GM19193 (cell line): ENCODE measurements around the gene TBXAS1.

Source experiments
- POLR2A ChIP-seq: IDR thresholded peaks from 4 replicates; pipeline ENCODE4 v1.6.1; 2011; ENCODE audit not compliant: insufficient read depth, insufficient read length; ENCODE audit errors: extremely low read depth

Gene TBXAS1

GRCh38 chr7:140026935-140027334 lies 197.9 kb downstream of the TBXAS1 start:
- no peak for TF ChIP-seq POLR2A

- TF ChIP-seq POLR2A = no peak
These were observed 198.8 kb downstream of the TBXAS1 start for GRCh38 chr7:140027858-140028257.

- no peak for TF ChIP-seq POLR2A
These were observed 199.2 kb downstream of the TBXAS1 start for GRCh38 chr7:140028311-140028710.

GRCh38 chr7:140029072-140029471 lies 200.0 kb downstream of the TBXAS1 start:
- TF ChIP-seq POLR2A = no peak

- TF ChIP-seq POLR2A = no peak
These were observed 202.3 kb downstream of the TBXAS1 start for GRCh38 chr7:140031364-140031763.

GRCh38 chr7:140033036-140033435 lies 204.0 kb downstream of the TBXAS1 start:
- TF ChIP-seq POLR2A = no peak

GRCh38 chr7:140033779-140034363 lies 204.8 kb downstream of the TBXAS1 start:
- TF ChIP-seq POLR2A = no peak

- no peak for TF ChIP-seq POLR2A
These were observed 205.4 kb downstream of the TBXAS1 start for GRCh38 chr7:140034421-140034820.

- no peak for TF ChIP-seq POLR2A
These were observed 206.5 kb downstream of the TBXAS1 start for GRCh38 chr7:140035400-140036223.

GRCh38 chr7:140036224-140036962 lies 207.3 kb downstream of the TBXAS1 start:
- TF ChIP-seq POLR2A = no peak

GRCh38 chr7:140039066-140039465 lies 210.0 kb downstream of the TBXAS1 start:
- no peak for TF ChIP-seq POLR2A

- no peak for TF ChIP-seq POLR2A
These were observed 210.8 kb downstream of the TBXAS1 start for GRCh38 chr7:140039896-140040295.

GRCh38 chr7:140041659-140042385 lies 212.8 kb downstream of the TBXAS1 start:
- TF ChIP-seq POLR2A = no peak

- TF ChIP-seq POLR2A = no peak
These were observed 213.3 kb downstream of the TBXAS1 start for GRCh38 chr7:140042386-140042670.

GRCh38 chr7:140044251-140044650 lies 215.2 kb downstream of the TBXAS1 start:
- no peak for TF ChIP-seq POLR2A
